NCI-H1092 (cell line): Measurements from ENCODE around the gene UBASH3A.

ENCODE experiments used
- DNase-seq: peaks from one replicate; lab custom pipeline; 2025; lab: John Stamatoyannopoulos, UW

Gene UBASH3A

GRCh38 chr21:42451941-42452340 is 48.2 kb downstream of the UBASH3A start:
- no peak for DNase-seq

GRCh38 chr21:42452401-42453223 is 48.9 kb downstream of the UBASH3A start:
- no peak for DNase-seq

GRCh38 chr21:42453224-42453985 is 49.7 kb downstream of the UBASH3A start:
- no peak for DNase-seq

- DNase-seq, result no peak
Measured at GRCh38 chr21:42453986-42454570, 50.4 kb downstream of the UBASH3A start.

GRCh38 chr21:42454786-42455185 is 51.1 kb downstream of the UBASH3A start:
- DNase-seq, result no peak

- no peak for DNase-seq
Measured at GRCh38 chr21:42455196-42455595, 51.5 kb downstream of the UBASH3A start.

GRCh38 chr21:42455754-42456440 is 52.2 kb downstream of the UBASH3A start:
- no peak for DNase-seq

- no peak for DNase-seq
Measured at GRCh38 chr21:42456457-42456856, 52.8 kb downstream of the UBASH3A start.

GRCh38 chr21:42459082-42459460 is 55.4 kb downstream of the UBASH3A start:
- no peak for DNase-seq

- no peak for DNase-seq
Measured at GRCh38 chr21:42459546-42460215, 56.0 kb downstream of the UBASH3A start.

GRCh38 chr21:42460391-42461184 is 56.9 kb downstream of the UBASH3A start:
- peak; percentile 65 for DNase-seq

- DNase-seq, result no peak
Measured at GRCh38 chr21:42461185-42461520, 57.5 kb downstream of the UBASH3A start.

GRCh38 chr21:42461881-42462877 is 58.5 kb downstream of the UBASH3A start:
- DNase-seq, result peak; percentile 10

- no peak for DNase-seq
Measured at GRCh38 chr21:42463861-42464515, 60.3 kb downstream of the UBASH3A start.

- DNase-seq, result no peak
Measured at GRCh38 chr21:42465008-42465802, 61.5 kb downstream of the UBASH3A start.

GRCh38 chr21:42465803-42466127 is 62.1 kb downstream of the UBASH3A start:
- no peak for DNase-seq

GRCh38 chr21:42466700-42467099 is 63.0 kb downstream of the UBASH3A start:
- DNase-seq, result no peak

GRCh38 chr21:42467140-42467983 is 63.7 kb downstream of the UBASH3A start:
- peak; percentile 25 for DNase-seq
